Heart left ventricle (tissue), 16 donors: ENCODE measurements around the gene USP25. TPM values are rescaled to one million over a fixed set of nuclear protein-coding genes. Genes with fewer than 3 reads are reported as not detected.

Experiments
- ATAC-seq, 4 donors: fragments of 200-7000 bp; cut with Tn5 transposase; one replicate each; pipeline ENCODE4 v1.9.1; 2020 to 2022; ENCODE audit warnings: moderate library complexity in 4 of 4, mild to moderate bottlenecking in 3 of 4, moderate number of reproducible peaks in 1 of 4
- DNase-seq, 5 donors: peaks; one replicate each; pipeline ENCODE4 v3.0.0-alpha.2; 2020
- H3K27ac ChIP-seq, 12 donors: fragments of 200-600 bp; sonication (generic) in 4 of 12; one replicate each; pipeline versions ENCODE4 v1.5.0 to v1.8.0; 2016 to 2022; ENCODE audit warnings: mild to moderate bottlenecking in 2 of 12
- H3K27me3 ChIP-seq, 9 donors: fragments of 200-600 bp; sonication (generic) in 2 of 9; one replicate each; pipeline versions ENCODE4 v1.5.1 to v1.8.0; 2016 to 2022; ENCODE audit warnings: mild to moderate bottlenecking in 3 of 9
- H3K36me3 ChIP-seq, 9 donors: fragments of 200-600 bp; sonication (generic) in 2 of 9; one replicate each; pipeline versions ENCODE4 v1.5.0 to v1.8.0; 2018 to 2022; ENCODE audit warnings: mild to moderate bottlenecking in 2 of 9
- H3K4me1 ChIP-seq, 12 donors: fragments of 200-600 bp; sonication (generic) in 4 of 12; one replicate each; pipeline versions ENCODE4 v1.5.0 to v1.8.0; 2016 to 2022; ENCODE audit warnings: mild to moderate bottlenecking in 3 of 12
- H3K4me3 ChIP-seq, 12 donors: fragments of 200-600 bp; sonication (generic) in 4 of 12; one replicate each; pipeline versions ENCODE4 v1.5.0 to v1.8.0; 2017 to 2022; ENCODE audit warnings: mild to moderate bottlenecking in 9 of 12, moderate library complexity in 4 of 12
- H3K9me3 ChIP-seq, 12 donors: fragments of 200-600 bp; sonication (generic) in 4 of 12; one replicate each; pipeline versions ENCODE4 v1.5.0 to v1.8.0; 2016 to 2022; ENCODE audit warnings: mild to moderate bottlenecking in 1 of 12
- POLR2A ChIP-seq, 2 donors: fragments of 450-650 bp; IDR thresholded peaks; one replicate each; pipeline ENCODE4 v1.6.1; 2017; ENCODE audit warnings: antibody characterized with exemption in 2 of 2, mild to moderate bottlenecking in 2 of 2, moderate library complexity in 2 of 2
- WGBS, 4 donors: extraction: QIAGEN DNeasy Blood & Tissue Kit in 2 of 4; methylation state at CpG; one replicate each; pipeline versions ENCODE4 v1.1.5 to v1.1.7; 2013 to 2018; 5-methylcytosine and 5-hydroxymethylcytosine counted together
- intact Hi-C, 10 donors: fragments of 100-400 bp; cut with DNase I; formaldehyde crosslinking; loops; one replicate each; pipeline versions ENCODE4 v1.11.1 to v1.14.2; 2022
- polyA plus RNA-seq, 2 donors: library from polyadenylated mRNA; stranded (reverse); fragments of 200-250 nt; gene quantifications; one replicate each; pipeline ENCODE4 v1.2.3, GENCODE V29; 2013
- total RNA-seq, 9 donors: library from RNA; depleted of rRNA in 2 of 9; stranded (reverse); fragments of >200 nt in 2 of 9; fragmentation: NEBNext Ultra II Directional in 3 of 9; extraction: Animal tissue kit (Norgen Biotek cat#: 25700) in 3 of 9; gene quantifications; one replicate each; pipeline versions ENCODE4 v1.1.0 to v1.2.4, GENCODE V29; 2016 to 2023
- TF ChIP-seq, protein P1 (sequence below), 12 donors: fragments of 200-600 bp; sonication (generic) in 4 of 12; IDR thresholded peaks; one replicate each; pipeline versions ENCODE4 v1.5.0 to v1.8.0; 2018 to 2022; ENCODE audit warnings: antibody characterized with exemption in 12 of 12, mild to moderate bottlenecking in 5 of 12
- donor health status: ischemic (EF 13 %, LVEDD 7.1; RV severe dilation, severe dysfunction).
- donor health status: healthy with polysubstance abuse.
- donor health status: DM: no; HTN: yes; CAD: no.
- donor health status: DM: no; HTN: no; CAD: no.
- donor health status: ischemic (EF 25% LVEDD 6.9; RV normal size, moderate dysfunction).
- donor health status: ischemic (EF 25% LVEDD 5.7; RV mildly dilated, moderate dysfunction).
- donor health status: healthy.
- donor health status: DM: yes; HTN: yes; CAD: no.
- donor health status: ischemic (EF 35%, LVEDD 5.7; RV mildly dilated, moderate dysfunction).
- donor health status: nonischemic (EF 11% LVEDD 7.7; RV severe dilation, severe dysfunction).
- donor health status: DM: yes; HTN: yes; CAD: no.
- donor health status: PGD.
- donor health status: ischemic (EF 29% LVEDD 5.4; RV normal size, mild dysfunction).
- donor health status: nonischemic (EF 23%, LVEDD 6.1; RV moderate dilation, normal function).

Gene USP25
- total and polyA plus RNA-seq, 11 donors = 20.4 to 55.3 (median 44.6) TPM

DNA sequence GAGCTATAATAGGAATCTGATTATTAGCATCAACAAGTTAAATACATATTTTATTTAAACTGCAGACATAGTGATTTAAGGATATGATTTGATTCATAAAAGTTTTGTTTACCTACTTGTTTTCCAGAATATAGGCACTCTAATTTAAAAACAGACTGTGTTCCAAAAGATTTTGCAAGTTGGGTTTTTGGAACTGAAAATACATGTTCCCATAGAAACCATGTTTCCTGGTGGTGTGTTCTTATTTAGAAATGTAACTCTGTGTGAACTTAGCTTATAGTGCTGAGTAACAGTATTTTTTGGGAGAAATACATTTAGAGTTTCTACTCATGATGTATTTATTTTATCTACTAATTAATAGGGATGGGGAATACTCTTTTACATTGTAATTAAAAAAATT lies 21.8 kb downstream of the USP25 start:
- no peak for TF ChIP-seq POLR2A (IDR thresholded peaks at IDR 0.05)
- TF ChIP-seq, protein P1, sequence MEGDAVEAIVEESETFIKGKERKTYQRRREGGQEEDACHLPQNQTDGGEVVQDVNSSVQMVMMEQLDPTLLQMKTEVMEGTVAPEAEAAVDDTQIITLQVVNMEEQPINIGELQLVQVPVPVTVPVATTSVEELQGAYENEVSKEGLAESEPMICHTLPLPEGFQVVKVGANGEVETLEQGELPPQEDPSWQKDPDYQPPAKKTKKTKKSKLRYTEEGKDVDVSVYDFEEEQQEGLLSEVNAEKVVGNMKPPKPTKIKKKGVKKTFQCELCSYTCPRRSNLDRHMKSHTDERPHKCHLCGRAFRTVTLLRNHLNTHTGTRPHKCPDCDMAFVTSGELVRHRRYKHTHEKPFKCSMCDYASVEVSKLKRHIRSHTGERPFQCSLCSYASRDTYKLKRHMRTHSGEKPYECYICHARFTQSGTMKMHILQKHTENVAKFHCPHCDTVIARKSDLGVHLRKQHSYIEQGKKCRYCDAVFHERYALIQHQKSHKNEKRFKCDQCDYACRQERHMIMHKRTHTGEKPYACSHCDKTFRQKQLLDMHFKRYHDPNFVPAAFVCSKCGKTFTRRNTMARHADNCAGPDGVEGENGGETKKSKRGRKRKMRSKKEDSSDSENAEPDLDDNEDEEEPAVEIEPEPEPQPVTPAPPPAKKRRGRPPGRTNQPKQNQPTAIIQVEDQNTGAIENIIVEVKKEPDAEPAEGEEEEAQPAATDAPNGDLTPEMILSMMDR (IDR thresholded peaks at IDR 0.05) = no peak
- ATAC-seq (no peak), DNase-seq (no peak)
- no peak overlapping the region for H3K27ac ChIP-seq
- peaks cover 0 to 83% (median 37%) of the 10 kb centered on the region in 12 donors for H3K4me1 ChIP-seq
- H3K27me3 ChIP-seq = no peaks in the 10 kb centered on the region
- intact Hi-C loops = no loop called here
- H3K9me3 ChIP-seq = no peaks in the 10 kb centered on the region
- H3K36me3 ChIP-seq = no peaks in the 10 kb centered on the region
- no peak overlapping the region for H3K4me3 ChIP-seq

DNA sequence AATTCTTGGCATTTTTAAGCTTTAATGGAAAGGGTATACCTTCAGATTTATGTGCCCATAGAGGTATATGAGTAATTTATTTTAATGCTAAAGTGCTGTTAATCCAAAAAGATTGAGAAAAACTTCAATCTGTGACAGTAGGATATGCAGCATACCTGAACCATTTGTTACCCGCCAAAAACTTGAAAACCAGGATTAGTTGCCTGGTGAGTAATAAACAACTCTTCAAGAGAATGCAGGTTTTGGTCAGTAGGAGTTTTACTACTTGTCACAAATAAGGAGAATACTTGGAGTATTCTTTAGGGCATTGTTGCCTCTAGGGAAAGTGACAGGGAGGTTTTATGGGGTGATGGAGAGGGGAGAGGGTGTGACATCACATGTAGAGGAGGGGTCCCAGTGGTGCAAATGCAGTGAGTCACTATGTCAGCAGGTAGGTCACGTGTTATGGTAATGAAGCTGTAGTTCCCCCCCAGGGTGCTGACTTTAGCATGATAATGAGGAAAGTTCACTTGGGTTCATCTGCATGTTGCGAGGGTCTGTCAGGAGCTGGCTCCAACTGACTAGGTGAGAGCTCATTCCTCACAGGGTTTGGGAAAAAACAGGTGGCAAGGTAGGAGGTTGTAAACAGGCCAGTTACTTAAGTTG lies 23.1 kb downstream of the USP25 start:
- H3K27ac ChIP-seq = no peak overlapping the region
- intact Hi-C loops = no loop called here
- ATAC-seq (no peak), DNase-seq (no peak)
- no peak overlapping the region for H3K4me3 ChIP-seq
- no peaks in the 10 kb centered on the region for H3K27me3 ChIP-seq
- no peak for TF ChIP-seq POLR2A (IDR thresholded peaks at IDR 0.05)
- TF ChIP-seq, protein P1 (IDR thresholded peaks at IDR 0.05) = no peak
- no peaks in the 10 kb centered on the region for H3K9me3 ChIP-seq
- peaks cover 0 to 84% (median 37%) of the 10 kb centered on the region in 12 donors for H3K4me1 ChIP-seq
- WGBS, 4 donors = 77 to 95% (median 89%) methylated on average over 3 of the region's 3 CpGs
- no peaks in the 10 kb centered on the region for H3K36me3 ChIP-seq

DNA sequence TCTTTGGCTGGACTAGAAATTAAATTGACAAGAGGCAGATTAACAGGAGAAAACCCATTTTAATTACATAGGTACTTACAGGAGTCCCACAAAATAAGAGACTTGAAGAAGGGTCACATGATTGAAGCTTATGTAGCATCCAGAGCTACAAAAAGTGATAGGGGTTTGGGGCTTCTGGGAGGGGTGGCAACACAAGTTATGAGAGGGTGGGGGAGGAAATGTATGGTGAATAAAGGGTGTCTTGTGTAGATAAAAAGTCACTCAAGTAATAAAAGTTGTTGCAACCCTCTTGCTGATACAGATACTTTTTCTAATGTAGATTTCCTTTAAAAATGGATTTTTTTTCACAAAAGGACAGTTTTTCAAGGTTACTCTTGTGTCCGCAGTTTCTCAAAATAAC lies 24.0 kb downstream of the USP25 start:
- TF ChIP-seq, protein P1 (IDR thresholded peaks at IDR 0.05) = no peak
- no peak for TF ChIP-seq POLR2A (IDR thresholded peaks at IDR 0.05)
- H3K9me3 ChIP-seq = no peaks in the 10 kb centered on the region
- H3K27ac ChIP-seq = no peak overlapping the region
- no peaks in the 10 kb centered on the region for H3K27me3 ChIP-seq
- no peak overlapping the region for H3K4me3 ChIP-seq
- peaks cover 0 to 80% (median 37%) of the 10 kb centered on the region in 12 donors for H3K4me1 ChIP-seq
- ATAC-seq = no peak
- no peaks in the 10 kb centered on the region for H3K36me3 ChIP-seq
- intact Hi-C loops = no loop called here
- 83 to 92% (median 91%) methylated on average over 1 of the region's 1 CpG for WGBS, 4 donors
- no peak for DNase-seq

DNA sequence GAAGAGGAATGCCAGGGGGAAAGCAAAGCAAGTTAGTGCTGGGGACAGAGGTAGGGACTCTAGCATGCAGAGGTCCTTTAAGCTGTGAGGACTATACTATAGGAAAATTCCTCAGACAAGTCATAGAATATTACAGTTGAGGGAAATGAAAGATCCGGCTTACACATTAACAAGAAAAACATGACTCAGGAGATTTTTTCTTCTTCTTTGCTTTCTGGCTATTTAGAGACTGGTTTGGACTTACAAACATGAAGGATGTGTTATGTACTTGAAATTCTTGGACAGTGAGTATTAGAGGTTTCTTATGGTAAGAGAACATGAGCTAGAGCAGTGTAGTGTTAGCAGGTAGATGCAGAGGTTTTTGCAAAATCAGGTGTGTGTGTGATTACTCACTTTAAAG lies 24.9 kb downstream of the USP25 start:
- WGBS, 4 donors = 47 to 68% (median 57%) methylated on average over 1 of the region's 1 CpG
- ATAC-seq = peak in 1 of 4 donors; percentile 27
- Histone ChIP-seq H3K36me3 (no peaks in the 10 kb centered on the region), H3K4me1 (peaks cover 0 to 80% (median 34%) of the 10 kb centered on the region in 12 donors), H3K9me3 (no peaks in the 10 kb centered on the region), H3K4me3 (no peak overlapping the region), H3K27me3 (no peaks in the 10 kb centered on the region), H3K27ac (no peak overlapping the region)
- DNase-seq = no peak
- TF ChIP-seq, protein P1 (IDR thresholded peaks at IDR 0.05) = no peak
- TF ChIP-seq POLR2A (IDR thresholded peaks at IDR 0.05) = no peak
- intact Hi-C loops = no loop called here
